ENCODE data around the gene FAM98A. TPM values are rescaled to one million over a fixed set of nuclear protein-coding genes. Genes with fewer than 3 reads are reported as not detected.

Gene FAM98A
- total RNA-seq, 1 donor from 2014 or later = 20.4 TPM

- H3K4me3 ChIP-seq (ENCODE audit: low read depth, low read length) = peak overlapping the region; percentile 69
- no peak for DNase-seq (ENCODE audit: low read depth)
- no peak for TF ChIP-seq CTCF (conservative IDR thresholded peaks at IDR 0.05; ENCODE audit: low read depth, low read length)
Measured at GRCh38 chr2:33599943-33600192, 769 bp upstream of the FAM98A start.

- H3K4me3 ChIP-seq (ENCODE audit: low read depth, low read length) = peak overlapping the region; percentile 69
- no peak for DNase-seq (ENCODE audit: low read depth)
- no peak for TF ChIP-seq CTCF (conservative IDR thresholded peaks at IDR 0.05; ENCODE audit: low read depth, low read length)
Measured at GRCh38 chr2:33598561-33599174, 431 bp downstream of the FAM98A start.

- H3K4me3 ChIP-seq (ENCODE audit: low read depth, low read length) = peak overlapping the region; percentile 2
- no peak for TF ChIP-seq CTCF (conservative IDR thresholded peaks at IDR 0.05; ENCODE audit: low read depth, low read length)
- DNase-seq (ENCODE audit: low read depth) = no peak
Measured at GRCh38 chr2:33597026-33597425, 2.1 kb downstream of the FAM98A start.

GRCh38 chr2:33595385-33595784 lies 3.7 kb downstream of the FAM98A start:
- DNase-seq (ENCODE audit: low read depth) = no peak
- TF ChIP-seq CTCF (conservative IDR thresholded peaks at IDR 0.05; ENCODE audit: low read depth, low read length) = no peak
- no peak overlapping the region for H3K4me3 ChIP-seq (ENCODE audit: low read depth, low read length)

GRCh38 chr2:33589444-33589843 lies 9.7 kb downstream of the FAM98A start:
- DNase-seq (ENCODE audit: low read depth) = no peak
- TF ChIP-seq CTCF (conservative IDR thresholded peaks at IDR 0.05; ENCODE audit: low read depth, low read length) = no peak
- no peak overlapping the region for H3K4me3 ChIP-seq (ENCODE audit: low read depth, low read length)

- no peak for DNase-seq (ENCODE audit: low read depth)
- no peak for TF ChIP-seq CTCF (conservative IDR thresholded peaks at IDR 0.05; ENCODE audit: low read depth, low read length)
- H3K4me3 ChIP-seq (ENCODE audit: low read depth, low read length) = no peak overlapping the region
Measured at GRCh38 chr2:33588232-33588631, 10.9 kb downstream of the FAM98A start.

GRCh38 chr2:33586766-33587165 lies 12.3 kb downstream of the FAM98A start:
- DNase-seq (ENCODE audit: low read depth) = no peak
- no peak overlapping the region for H3K4me3 ChIP-seq (ENCODE audit: low read depth, low read length)
- no peak for TF ChIP-seq CTCF (conservative IDR thresholded peaks at IDR 0.05; ENCODE audit: low read depth, low read length)

Measured in epithelial cell of proximal tubule (primary cell).